HUES6 (cell line): ENCODE results near the gene SIK2.

Experiments used
- H3K27ac ChIP-seq: 2 replicates; pipeline ENCODE4 v1.7.0; 2013; ENCODE audit warnings: low read depth, mild to moderate bottlenecking, low read length, inconsistent platforms
- H3K27me3 ChIP-seq: 2 replicates; pipeline ENCODE4 v1.6.1; 2013; ENCODE audit warnings: low read length; ENCODE audit not compliant: control insufficient read depth, insufficient read depth
- H3K36me3 ChIP-seq: 2 replicates; pipeline ENCODE4 v1.6.1; 2013; ENCODE audit warnings: low read length; ENCODE audit not compliant: control insufficient read depth, insufficient read depth
- H3K4me1 ChIP-seq: 2 replicates; pipeline ENCODE4 v1.6.1; 2013; ENCODE audit warnings: low read length; ENCODE audit not compliant: control insufficient read depth, insufficient read depth
- H3K4me3 ChIP-seq: 2 replicates; pipeline ENCODE4 v1.5.1; 2013; ENCODE audit warnings: low read depth, low read length
- H3K9ac ChIP-seq: one replicate; pipeline ENCODE4 v1.6.1; 2013; ENCODE audit warnings: mild to moderate bottlenecking, low read length
- H3K9me3 ChIP-seq: 2 replicates; pipeline ENCODE4 v1.6.1; 2013; ENCODE audit warnings: low read depth, low read length; ENCODE audit not compliant: control insufficient read depth, insufficient read depth

The SIK2 gene

GRCh38 chr11:111602865-111603610 is 789 bp downstream of the SIK2 start:
- peaks cover 17% of the 10 kb centered on the region; the same call in 1 of the 2 replicates for H3K4me1 ChIP-seq
- no peaks in the 10 kb centered on the region for H3K9me3 ChIP-seq
- H3K36me3 ChIP-seq, result no peaks in the 10 kb centered on the region
- H3K27me3 ChIP-seq, result peaks cover 24% of the 10 kb centered on the region
- H3K27ac ChIP-seq, result peak overlapping the region; percentile 16; the same call in 1 of the 2 replicates
- H3K4me3 ChIP-seq, result peak overlapping the region; percentile 83
- H3K9ac ChIP-seq, result peak overlapping the region; percentile 89

- Histone ChIP-seq H3K9me3 (no peaks in the 10 kb centered on the region), H3K36me3 (no peaks in the 10 kb centered on the region), H3K4me1 (peaks cover 17% of the 10 kb centered on the region; the same call in 1 of the 2 replicates), H3K4me3 (peak overlapping the region; percentile 83), H3K27me3 (peaks cover 24% of the 10 kb centered on the region), H3K27ac (no peak overlapping the region), H3K9ac (peak overlapping the region; percentile 48)
Observed at GRCh38 chr11:111603611-111604130, 1.4 kb downstream of the SIK2 start.

- peaks cover 17% of the 10 kb centered on the region; the same call in 1 of the 2 replicates for H3K4me1 ChIP-seq
- H3K27me3 ChIP-seq, result peaks cover 24% of the 10 kb centered on the region
- peak overlapping the region; percentile 39 for H3K4me3 ChIP-seq
- no peaks in the 10 kb centered on the region for H3K36me3 ChIP-seq
- no peak overlapping the region for H3K27ac ChIP-seq
- H3K9ac ChIP-seq, result no peak overlapping the region
- no peaks in the 10 kb centered on the region for H3K9me3 ChIP-seq
Observed at GRCh38 chr11:111604392-111605009, 2.3 kb downstream of the SIK2 start.

- Histone ChIP-seq H3K27me3 (peaks cover 21% of the 10 kb centered on the region), H3K4me3 (no peak overlapping the region), H3K9ac (no peak overlapping the region), H3K36me3 (no peaks in the 10 kb centered on the region), H3K4me1 (peaks cover 17% of the 10 kb centered on the region; the same call in 1 of the 2 replicates), H3K9me3 (no peaks in the 10 kb centered on the region), H3K27ac (no peak overlapping the region)
Observed at GRCh38 chr11:111605681-111606080, 3.4 kb downstream of the SIK2 start.

- Histone ChIP-seq H3K27ac (no peak overlapping the region), H3K4me1 (peaks cover 11% of the 10 kb centered on the region; the same call in 1 of the 2 replicates), H3K4me3 (no peak overlapping the region), H3K27me3 (peaks cover 13% of the 10 kb centered on the region), H3K9me3 (no peaks in the 10 kb centered on the region), H3K9ac (no peak overlapping the region), H3K36me3 (no peaks in the 10 kb centered on the region)
Observed at GRCh38 chr11:111606986-111607385, 4.7 kb downstream of the SIK2 start.

- no peak overlapping the region for H3K9ac ChIP-seq
- no peak overlapping the region for H3K27ac ChIP-seq
- no peaks in the 10 kb centered on the region for H3K9me3 ChIP-seq
Observed at GRCh38 chr11:111607751-111608150, 5.5 kb downstream of the SIK2 start.

GRCh38 chr11:111612224-111612623 is 10.0 kb downstream of the SIK2 start:
- Histone ChIP-seq H3K4me1 (no peaks in the 10 kb centered on the region), H3K9me3 (no peaks in the 10 kb centered on the region), H3K9ac (no peak overlapping the region), H3K27ac (no peak overlapping the region), H3K36me3 (no peaks in the 10 kb centered on the region), H3K4me3 (no peak overlapping the region), H3K27me3 (no peaks in the 10 kb centered on the region)

More at GRCh38 chr11:111607751-111608150, 5.5 kb downstream of the SIK2 start:
- H3K36me3 ChIP-seq, result no peaks in the 10 kb centered on the region
- H3K27me3 ChIP-seq, result peaks cover 13% of the 10 kb centered on the region
- H3K4me3 ChIP-seq, result no peak overlapping the region
- peaks cover 11% of the 10 kb centered on the region; the same call in 1 of the 2 replicates for H3K4me1 ChIP-seq

- Histone ChIP-seq H3K9me3 (no peaks in the 10 kb centered on the region), H3K36me3 (no peaks in the 10 kb centered on the region; the same call in 1 of the 2 replicates), H3K4me3 (no peak overlapping the region), H3K4me1 (no peaks in the 10 kb centered on the region), H3K27me3 (no peaks in the 10 kb centered on the region), H3K9ac (no peak overlapping the region), H3K27ac (no peak overlapping the region)
Observed at GRCh38 chr11:111617286-111617685, 15.0 kb downstream of the SIK2 start.

GRCh38 chr11:111620518-111620917 is 18.3 kb downstream of the SIK2 start:
- no peaks in the 10 kb centered on the region; the same call in 1 of the 2 replicates for H3K36me3 ChIP-seq

GRCh38 chr11:111623527-111624030 is 21.3 kb downstream of the SIK2 start:
- Histone ChIP-seq H3K27me3 (no peaks in the 10 kb centered on the region), H3K9me3 (no peaks in the 10 kb centered on the region), H3K36me3 (no peaks in the 10 kb centered on the region; the same call in 1 of the 2 replicates), H3K4me3 (no peak overlapping the region), H3K4me1 (no peaks in the 10 kb centered on the region), H3K27ac (no peak overlapping the region), H3K9ac (no peak overlapping the region)

More at GRCh38 chr11:111620518-111620917, 18.3 kb downstream of the SIK2 start:
- H3K4me1 ChIP-seq, result no peaks in the 10 kb centered on the region
- H3K4me3 ChIP-seq, result no peak overlapping the region
- H3K9ac ChIP-seq, result no peak overlapping the region
- H3K27me3 ChIP-seq, result no peaks in the 10 kb centered on the region
- H3K9me3 ChIP-seq, result no peaks in the 10 kb centered on the region
- no peak overlapping the region for H3K27ac ChIP-seq

GRCh38 chr11:111624608-111625007 is 22.4 kb downstream of the SIK2 start:
- Histone ChIP-seq H3K4me1 (no peaks in the 10 kb centered on the region), H3K27me3 (no peaks in the 10 kb centered on the region), H3K4me3 (no peak overlapping the region), H3K27ac (no peak overlapping the region), H3K36me3 (no peaks in the 10 kb centered on the region), H3K9ac (no peak overlapping the region), H3K9me3 (no peaks in the 10 kb centered on the region)
